HG03342 (cell line): ENCODE results near the gene SERP2.

Experiments
- ATAC-seq: cut with Tn5 transposase; IDR thresholded peaks from one replicate; pipeline ENCODE4 v1.9.1; 2021; ENCODE audit warnings: mild to moderate bottlenecking, moderate library complexity; ENCODE audit not compliant: unreplicated experiment

Gene SERP2

DNA sequence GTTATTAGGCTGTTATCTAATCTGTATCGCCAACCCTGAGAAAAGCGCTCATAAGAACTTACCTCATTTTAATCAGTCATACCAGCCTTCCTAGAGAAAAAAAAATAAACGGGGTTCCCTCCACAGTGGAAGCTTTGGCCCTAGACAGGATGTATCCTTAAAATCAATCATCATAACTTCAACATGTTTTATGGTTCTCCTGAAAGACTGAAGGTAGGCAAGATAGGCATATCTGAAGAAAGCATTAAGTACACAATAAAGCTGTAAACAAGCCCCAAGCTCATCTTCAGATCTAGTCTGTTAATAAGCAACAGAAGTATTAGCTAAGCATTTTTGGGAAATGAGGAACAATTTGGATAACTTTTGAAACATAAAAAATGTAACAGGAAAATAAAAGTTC, 18.7 kb upstream of the SERP2 start:
- ATAC-seq, result no peak

DNA sequence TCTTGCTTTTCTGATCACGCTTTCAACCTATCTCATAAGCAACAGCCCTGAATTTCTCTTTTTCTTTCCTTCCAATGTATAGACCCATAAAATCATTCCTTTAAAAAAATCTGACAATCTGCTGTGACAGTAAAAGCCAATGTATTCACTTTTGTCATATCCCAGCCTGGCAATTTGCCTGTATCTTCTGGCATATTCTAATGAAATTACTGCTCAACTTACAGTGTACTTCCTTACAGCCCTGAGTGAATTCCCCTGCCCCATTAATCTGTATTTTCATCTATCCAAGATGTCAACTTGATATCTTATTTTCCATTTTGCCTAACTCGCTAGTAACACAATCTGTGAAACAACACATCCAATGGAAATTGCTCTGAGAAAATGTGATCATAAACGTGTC, 18.0 kb upstream of the SERP2 start:
- ATAC-seq, result no peak

DNA sequence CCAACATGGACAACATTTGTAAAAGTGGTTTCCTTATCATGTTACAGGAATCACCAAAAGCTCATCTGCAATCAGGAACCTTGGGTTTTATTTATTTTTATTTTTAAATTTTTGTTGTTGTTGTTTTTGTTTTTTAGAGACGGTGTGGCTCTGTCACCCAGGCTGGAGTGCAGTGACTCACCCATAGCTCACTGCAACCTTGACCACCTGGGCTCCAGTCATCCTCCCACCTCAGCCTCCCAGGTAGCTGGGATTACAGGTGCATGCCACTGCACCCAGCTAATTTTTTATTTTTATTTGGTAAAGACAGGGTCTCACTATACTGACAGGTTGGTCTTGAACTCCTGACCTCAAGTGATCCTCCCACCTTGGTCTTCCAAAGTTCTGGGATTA, 13.6 kb upstream of the SERP2 start:
- no peak for ATAC-seq

DNA sequence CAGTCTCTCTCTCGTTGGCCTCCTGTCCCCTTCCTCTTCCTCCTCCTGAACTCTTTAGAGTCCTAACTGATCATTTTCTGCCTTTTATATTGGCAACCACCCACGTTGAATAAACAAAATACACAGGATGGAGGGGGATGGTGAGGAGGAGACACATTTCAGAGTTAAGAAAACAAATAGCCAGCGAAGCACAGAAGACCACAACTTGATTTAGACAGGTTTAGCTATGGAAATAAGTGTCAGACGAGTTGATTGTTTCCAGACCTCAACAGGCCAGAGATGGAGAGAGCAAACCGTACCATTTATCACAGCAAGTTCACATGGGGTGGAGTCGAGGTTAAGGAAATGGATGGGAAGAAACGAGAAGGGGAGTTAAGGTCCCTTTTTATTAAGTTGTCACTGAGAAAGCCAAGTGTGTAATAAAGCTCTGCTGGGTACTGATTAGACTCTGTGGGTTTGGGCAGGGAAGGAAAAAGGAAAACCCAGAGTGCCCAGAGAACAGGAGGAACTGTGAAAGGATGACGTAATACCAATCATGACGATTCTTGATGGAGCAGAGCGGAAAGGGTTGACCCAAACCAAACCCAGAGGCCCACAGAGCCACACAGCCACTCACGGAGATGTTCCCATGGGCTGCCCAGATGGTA, 11.1 kb upstream of the SERP2 start:
- no peak for ATAC-seq

DNA sequence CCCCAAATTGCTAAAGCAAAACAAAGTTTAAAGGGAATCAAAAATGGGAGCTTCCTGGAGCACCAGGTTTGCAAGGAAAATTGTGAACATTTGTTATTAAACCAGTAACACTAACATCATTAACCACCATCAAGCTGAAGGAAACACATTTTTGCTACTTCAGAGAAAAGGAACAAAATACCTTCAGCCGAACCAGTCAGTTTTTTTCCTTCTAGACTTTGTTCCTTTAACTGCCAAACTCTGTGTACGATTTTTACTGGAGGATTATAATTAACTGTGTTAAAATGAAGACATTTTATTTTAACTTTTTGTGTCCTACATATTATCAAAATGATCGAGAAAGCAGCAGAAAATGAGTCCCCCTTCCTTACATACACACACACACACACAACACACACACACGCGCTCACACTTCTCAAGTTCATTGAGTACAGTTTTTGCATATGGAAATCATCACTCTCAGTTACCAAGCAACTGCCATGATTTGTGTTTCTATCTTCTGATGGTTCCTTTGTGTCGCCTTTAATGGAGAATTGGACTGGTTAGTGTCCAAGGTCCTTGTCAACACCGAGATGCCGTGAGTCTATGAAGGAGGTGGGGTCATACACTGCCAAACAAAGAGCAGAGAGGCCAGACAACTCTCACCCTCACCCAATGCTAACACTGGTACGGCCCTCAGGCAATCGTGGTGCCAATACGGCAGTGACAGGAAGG, 9.8 kb upstream of the SERP2 start:
- ATAC-seq, result no peak

DNA sequence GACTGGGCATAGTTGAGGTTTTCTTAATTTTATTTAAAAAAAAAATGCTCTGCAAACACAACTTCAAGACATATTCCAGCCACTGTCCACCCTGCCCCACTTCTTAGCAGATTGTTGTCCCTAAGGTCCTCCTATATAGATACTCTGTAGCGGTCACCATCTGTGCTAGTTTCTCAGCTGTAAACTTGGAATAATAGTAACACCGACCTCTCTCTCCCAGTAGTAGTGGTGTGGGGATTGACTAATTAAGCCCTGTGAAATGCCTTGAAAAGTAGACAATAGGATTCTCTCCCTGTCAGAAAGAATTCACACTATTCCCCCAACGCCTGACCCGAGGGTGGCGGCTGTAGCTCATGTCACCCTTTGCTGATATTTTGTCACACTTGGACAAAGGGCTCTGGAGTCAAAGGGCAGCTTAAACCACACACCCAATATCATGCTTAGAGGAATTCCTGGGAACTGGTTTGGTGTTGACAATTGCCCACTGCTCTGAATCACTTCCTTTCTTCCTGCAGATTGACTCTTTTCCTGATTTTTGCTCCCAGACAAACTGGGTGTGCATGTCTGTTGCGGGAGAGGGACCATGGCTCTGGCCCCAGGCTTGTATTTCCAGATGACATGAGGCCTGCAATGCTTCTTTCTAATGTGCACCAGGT, 9.2 kb upstream of the SERP2 start:
- ATAC-seq, result no peak

DNA sequence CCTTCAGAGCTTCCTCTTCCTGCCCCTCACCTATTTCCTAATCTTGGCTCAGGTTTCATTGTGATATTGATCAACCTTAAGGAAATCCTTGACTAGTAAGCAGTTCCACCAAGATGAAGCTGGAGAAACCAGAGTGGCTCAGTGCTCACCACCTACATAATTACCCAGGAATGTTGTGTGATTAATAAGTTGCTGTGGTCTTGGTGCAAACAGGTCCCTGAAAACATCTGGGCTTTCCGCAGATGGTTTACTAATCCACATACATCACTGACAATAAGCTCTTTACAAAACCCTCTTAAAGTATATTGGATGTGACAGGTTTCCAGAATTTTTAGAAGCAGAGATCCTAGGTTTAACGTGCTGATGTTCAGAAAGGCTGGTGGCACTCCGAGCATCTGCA, 8.6 kb upstream of the SERP2 start:
- no peak for ATAC-seq

DNA sequence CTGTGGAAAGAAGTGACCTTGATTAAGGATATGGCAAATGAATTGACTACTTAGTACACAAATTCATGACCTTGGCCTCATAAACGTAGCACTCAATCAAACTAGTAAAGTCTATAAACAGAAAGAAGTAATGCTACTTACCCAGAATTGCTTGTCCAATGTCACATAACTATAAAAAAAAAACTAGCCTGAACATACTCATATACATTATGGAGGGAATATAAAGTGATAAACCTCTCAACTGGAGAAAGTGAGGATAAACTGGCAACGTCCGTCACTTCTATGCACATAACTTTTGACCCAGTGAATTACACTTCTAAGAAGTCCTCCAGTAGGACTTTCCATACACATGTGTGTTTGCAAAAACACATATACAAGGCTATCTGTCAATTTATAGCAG, 7.7 kb upstream of the SERP2 start:
- ATAC-seq, result no peak

DNA sequence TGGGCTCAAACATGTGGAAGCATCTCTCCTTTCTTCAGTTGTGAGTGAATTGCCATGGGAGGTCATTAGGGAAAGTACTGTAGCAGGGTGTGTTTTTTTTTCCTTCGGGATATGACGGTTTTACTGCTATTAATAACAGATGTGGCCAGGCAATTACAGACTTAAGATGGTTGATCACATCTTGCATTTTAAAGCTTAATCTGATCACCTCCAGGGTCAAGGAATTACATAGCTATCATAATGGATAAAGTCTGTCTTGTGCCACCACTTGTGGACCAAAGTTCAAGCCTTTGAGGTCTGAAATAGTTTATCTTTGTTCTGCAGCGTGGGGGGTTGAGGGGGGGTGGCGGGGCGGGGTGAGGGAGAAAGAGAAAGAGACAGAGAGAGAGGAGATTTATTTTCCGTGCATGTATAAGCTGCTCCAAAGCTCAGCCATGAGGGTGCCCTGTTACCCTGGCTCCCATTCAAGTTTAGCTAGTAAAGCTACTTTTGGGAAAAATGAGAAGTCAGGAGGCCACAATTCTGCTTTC, 5.5 kb upstream of the SERP2 start:
- no peak for ATAC-seq

DNA sequence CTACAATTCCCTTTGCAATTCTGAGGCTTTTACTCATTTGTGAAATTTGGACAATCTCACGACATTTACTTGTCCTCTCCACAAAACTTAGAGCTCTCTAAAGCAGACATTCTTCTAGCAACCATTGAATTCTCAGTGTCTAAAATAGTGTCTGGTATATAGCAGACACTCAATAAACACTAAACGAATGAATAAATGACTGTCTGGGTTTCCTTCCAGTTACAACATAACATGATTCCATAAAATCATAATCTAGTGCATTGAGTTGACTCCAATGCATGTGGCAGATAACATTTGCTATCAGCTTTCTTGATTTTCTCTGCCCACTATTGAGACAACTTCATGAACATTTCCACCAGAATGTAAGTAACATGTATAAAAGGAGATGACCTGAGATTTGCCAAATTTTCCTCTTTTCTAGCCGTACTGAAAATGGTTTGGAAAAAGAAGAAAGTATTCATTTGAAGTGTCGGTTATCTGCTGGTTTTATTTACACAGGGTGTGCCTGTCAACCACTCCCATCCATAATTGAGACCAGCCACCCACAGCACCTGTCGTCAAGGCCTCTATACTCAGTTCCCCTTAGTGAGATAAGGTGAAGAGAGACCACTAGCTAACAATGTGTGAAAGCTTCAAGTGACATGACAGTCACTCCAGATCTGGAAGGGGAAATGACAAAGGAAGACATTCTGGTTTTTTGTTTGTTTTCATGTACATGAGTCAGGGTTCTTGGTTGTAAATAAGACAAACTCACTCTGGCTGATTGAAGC, 4.8 kb upstream of the SERP2 start:
- no peak for ATAC-seq

DNA sequence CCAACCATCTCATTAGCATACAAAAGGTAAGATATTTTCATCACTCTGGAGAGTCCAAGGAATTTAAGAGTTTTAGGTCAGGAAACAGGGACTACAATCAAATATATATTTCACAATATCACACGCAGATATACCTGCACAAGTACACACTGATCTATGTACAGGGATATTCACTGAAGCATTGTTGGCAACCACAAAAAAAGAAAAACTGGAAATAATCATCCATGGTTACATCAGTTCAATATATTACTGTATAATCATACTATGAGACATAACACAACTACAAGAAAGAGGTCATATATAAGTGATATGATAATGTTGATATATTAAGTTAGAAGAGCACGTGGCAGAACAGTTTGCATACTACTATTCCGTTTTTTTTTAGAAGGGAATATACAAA, 2.2 kb upstream of the SERP2 start:
- no peak for ATAC-seq

DNA sequence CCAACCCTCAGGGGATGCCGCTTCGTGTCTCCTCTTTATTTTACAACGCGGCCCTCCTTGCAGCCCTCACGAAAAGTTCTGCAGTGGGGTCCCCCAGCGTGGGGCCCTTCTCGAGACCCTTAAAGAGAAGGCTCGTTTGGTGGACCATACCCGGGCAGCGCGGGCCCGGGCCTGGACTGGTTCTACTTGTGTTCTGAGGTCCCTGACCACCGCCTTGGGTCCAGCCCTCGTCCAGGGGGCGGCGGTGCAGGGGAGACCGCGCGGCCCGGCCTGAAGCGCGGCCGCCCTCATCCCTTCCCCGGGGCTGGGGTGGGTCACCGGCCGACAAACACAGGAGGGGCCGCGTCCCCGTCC, 400 bp upstream of the SERP2 start:
- ATAC-seq, result no peak

DNA sequence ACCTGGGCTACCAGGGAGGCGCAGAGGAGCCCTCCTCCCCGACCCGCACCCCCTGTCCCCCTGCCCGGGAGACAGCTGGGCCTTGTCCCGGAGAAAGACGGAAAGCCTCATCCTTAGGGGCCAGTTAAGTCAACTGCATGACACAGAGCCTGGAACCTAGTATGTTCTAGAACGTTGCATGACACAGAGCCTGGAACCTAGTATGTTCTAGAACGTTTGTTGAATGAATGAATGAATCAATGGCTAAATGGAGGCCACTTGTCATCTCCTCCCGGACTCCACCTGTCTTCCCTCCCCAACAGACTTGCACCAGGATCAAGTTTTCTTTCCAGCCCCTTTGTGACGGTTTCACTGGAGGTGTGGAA, 706 bp downstream of the SERP2 start:
- no peak for ATAC-seq

DNA sequence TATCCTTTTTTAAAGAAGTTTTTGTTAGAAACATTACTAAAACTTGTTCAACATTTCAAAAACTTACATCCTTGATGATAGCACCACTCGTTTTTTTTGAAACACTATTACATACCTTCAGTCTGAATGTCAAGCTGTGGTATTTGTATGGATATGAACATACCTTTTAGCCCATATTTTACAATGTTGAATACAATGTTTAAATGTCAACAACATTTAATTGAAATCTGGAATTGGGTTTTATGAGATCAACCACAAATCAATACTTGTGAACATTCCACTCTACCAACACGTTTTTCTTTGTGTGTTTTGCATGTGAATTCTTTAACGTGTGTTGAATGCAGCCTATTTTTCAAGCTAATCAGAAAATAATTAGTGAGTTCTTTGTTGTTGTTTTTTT, 4.7 kb downstream of the SERP2 start:
- ATAC-seq, result no peak

DNA sequence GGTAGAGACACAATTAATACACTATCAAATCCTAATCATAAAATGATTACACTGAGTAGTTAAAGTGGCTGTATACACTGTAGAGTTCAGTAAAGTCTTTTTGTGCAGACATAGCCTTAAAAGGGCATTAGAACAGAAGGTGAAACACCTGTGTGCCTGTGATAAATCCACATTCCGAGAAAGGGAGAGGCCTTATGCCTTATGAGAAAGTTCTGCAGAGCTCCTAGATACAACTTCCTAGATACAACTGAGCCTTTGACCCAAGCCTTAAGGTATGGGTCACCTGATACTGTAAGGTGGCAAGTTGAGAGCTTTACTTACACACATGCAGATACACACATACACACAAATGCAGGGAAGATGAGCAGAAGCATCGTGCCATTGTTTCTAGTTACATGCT, 6.3 kb downstream of the SERP2 start:
- no peak for ATAC-seq

DNA sequence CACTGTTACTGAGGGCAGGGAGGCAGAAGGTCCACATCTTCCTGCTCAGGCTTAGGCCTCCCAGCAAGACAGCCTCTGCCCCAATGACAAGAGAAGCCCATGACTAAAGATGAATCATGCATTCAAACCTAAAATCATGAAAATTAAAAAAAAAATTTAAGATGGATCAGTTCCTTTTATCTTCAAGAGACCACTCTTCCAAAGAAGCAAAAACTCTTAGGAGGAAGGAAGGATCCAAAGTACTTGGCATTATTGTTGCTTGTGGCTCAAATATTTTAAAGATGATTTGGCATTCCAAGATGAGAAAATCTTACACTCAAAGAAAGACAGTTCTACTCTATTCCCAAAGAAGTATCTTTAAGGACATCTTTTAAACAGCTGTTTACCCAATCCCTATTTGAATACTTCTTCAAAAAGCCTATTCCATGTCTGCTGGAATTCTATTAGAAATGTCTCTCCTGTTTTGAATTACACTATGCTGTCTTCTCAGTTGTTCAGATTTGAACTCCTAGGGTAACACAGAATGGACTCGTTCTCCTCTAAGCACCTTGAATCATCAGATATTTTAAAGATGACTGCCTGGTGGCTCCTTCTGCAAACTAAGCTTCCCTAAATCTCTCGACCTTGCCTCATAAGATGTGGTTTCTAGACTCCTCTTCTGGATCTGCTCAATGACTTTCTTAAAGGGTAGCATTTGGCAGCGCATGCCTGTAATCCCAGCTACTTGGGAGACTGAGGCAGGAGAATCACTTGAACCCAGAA, 7.0 kb downstream of the SERP2 start:
- no peak for ATAC-seq

DNA sequence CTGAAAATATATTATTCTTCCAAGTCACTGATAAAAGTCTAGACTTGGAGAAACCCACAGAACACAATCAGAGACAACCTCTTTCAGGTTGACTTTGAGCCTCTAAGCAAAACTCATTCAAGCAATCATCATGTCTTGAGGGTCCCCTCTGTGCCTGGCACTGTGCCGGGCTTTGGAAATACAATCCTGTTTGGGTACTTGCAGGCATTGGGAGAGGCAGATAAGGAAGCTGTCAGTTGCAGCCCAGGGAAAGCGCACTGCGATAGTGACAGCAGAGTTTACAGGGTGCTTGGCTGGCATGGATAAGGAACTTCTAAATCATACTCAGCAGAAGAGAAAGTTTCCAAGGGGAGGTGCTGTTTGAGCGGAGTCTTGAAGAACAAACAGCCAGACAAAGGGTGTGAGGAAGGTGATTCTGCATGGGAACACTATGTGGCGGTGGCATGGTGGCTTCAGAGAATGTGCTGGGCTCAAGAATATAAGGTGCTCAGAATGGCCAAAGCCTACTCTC, 9.1 kb downstream of the SERP2 start:
- no peak for ATAC-seq

DNA sequence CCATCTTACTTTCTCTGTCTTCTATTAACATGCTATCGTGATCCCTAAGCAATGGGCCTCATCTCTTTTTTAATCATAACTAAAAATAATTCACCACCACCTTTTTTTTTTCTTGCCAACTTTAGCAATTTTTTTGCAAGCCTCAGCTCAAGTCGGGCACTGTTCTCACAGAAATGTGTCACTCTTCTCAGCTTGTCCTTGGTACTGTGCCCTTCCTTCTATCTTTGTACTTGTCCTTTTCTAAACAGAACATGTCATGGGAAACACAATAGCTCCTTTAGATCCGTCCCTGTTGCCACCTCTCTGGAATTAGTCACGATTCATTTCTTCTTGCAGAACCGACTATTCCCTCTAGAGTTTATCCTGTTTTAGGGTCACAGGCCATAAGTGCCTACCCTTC, 10.3 kb downstream of the SERP2 start:
- no peak for ATAC-seq

DNA sequence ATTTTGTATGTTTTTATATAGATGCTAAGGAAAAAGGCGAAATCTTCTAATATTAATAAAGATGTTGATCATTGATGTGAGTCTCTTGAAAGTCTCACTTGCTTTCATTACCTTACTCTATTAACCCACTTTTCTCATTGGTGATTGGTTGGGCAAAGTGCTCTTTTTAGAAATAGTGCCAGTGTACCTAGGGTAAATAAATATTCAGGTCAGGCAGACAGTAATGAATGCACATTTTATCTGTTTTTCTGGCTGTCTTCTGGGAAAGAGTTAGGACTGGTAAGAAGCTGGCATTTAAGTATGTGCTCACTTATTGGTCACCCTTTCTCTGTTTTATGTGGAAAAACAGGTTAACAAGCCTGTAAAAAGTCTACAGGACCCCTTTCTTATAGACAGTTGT, 11.2 kb downstream of the SERP2 start:
- no peak for ATAC-seq

DNA sequence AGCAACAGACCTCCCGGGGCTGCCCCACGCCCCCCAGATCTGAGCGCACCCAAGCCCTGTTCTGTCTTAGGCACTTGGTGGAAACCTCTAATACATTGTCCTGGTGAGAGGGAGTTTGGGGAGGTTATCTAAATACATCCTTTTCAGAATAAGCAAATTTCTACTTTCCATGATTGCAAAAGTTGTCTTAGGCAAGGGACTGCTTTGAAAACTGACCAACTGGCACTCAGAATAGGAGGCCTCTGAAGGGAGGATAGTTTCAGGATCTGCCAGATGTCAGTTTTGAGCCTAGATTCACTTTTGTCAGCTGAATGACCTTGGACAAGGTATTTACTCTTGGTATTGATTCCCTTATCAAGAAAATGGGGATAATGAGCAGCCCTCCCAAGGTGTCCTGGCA, 11.8 kb downstream of the SERP2 start:
- no peak for ATAC-seq

DNA sequence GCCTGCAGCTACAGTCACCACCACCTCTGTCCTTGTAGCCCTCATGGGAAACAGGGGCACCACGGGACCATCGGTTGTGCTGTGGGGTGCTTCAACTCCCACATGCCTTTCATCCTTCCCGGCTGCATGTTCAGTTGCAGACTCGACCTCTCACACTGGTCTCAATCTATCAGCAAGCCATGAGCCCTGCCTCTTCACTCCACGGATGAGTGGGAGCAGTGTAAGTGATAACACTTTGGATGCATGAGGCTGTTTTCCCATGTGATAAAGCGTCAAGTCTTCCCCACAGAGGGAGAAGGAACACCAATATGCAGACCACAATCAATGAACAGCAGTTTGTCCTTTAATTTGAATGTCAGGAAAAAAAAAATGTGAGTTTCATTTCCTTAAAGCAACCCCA, 12.2 kb downstream of the SERP2 start:
- no peak for ATAC-seq
